WTC11 (cell line): Measurements from ENCODE around the gene SLC22A7. TPM values are rescaled to one million over a fixed set of nuclear protein-coding genes. Genes with fewer than 3 reads are reported as not detected.

ENCODE experiments used
- ATAC-seq: fragments of 200-7000 bp; cut with Tn5 transposase; 2 replicates; pipeline ENCODE4 v1.10.0; 2021; ENCODE audit warnings: mild to moderate bottlenecking, moderate library complexity
- CTCF ChIA-PET: fragments of 300-600 bp; sonication (Branson Sonifier 250); formaldehyde crosslinking; loops from one replicate; lab custom pipeline; 2021; ENCODE audit warnings: antibody characterized with exemption; lab: Charles Lee
- POLR2A ChIA-PET: fragments of 350-600 bp; sonication (Branson Sonifier 250); formaldehyde crosslinking; loops from one replicate; lab custom pipeline; 2021; ENCODE audit warnings: antibody characterized with exemption; lab: Charles Lee
- DNase-seq: peaks from one replicate; pipeline ENCODE4 v3.0.0; 2021; ENCODE audit warnings: low spot score
- H3K27ac Mint-ChIP-seq: 2 replicates; pipeline ENCODE4 v1.8.0; 2021; ENCODE audit warnings: mixed read lengths
- H3K27me3 Mint-ChIP-seq: 2 replicates; pipeline ENCODE4 v1.8.0; 2021; ENCODE audit warnings: low read depth, mild to moderate bottlenecking, moderate library complexity, mixed read lengths
- H3K36me3 Mint-ChIP-seq: 2 replicates; pipeline ENCODE4 v1.8.0; 2021; ENCODE audit warnings: mixed read lengths
- H3K4me1 Mint-ChIP-seq: 2 replicates; pipeline ENCODE4 v1.8.0; 2022; ENCODE audit warnings: mixed read lengths
- H3K4me3 Mint-ChIP-seq: 2 replicates; pipeline ENCODE4 v1.8.0; 2021; ENCODE audit warnings: mild to moderate bottlenecking, moderate library complexity, mixed read lengths
- H3K9me3 Mint-ChIP-seq: 2 replicates; pipeline ENCODE4 v1.8.0; 2021; ENCODE audit warnings: mixed read lengths
- ATF2 ChIP-seq: sonication (generic); formaldehyde crosslinking; IDR thresholded peaks from 2 replicates; pipeline ENCODE4 v1.8.1; 2022; ENCODE audit warnings: low read depth, missing genetic modification reagents, borderline replicate concordance
- HMGA2 ChIP-seq: fragments of 250-450 bp; sonication (Bioruptor Pico); IDR thresholded peaks from 2 replicates; pipeline ENCODE4 v1.4.0; 2021; ENCODE audit warnings: mild to moderate bottlenecking, moderate library complexity
- NFATC4 ChIP-seq: fragments of 250-450 bp; sonication (Bioruptor Pico); IDR thresholded peaks from 2 replicates; pipeline ENCODE4 v1.9.0; 2021; ENCODE audit warnings: mild to moderate bottlenecking
- RELA ChIP-seq: sonication (generic); formaldehyde crosslinking; IDR thresholded peaks from 2 replicates; pipeline ENCODE4 v1.8.1; 2022; ENCODE audit warnings: missing genetic modification reagents, mild to moderate bottlenecking, borderline replicate concordance
- SMAD3 ChIP-seq: sonication (generic); formaldehyde crosslinking; IDR thresholded peaks from 2 replicates; pipeline ENCODE4 v1.8.0; 2022; ENCODE audit warnings: missing genetic modification reagents, mild to moderate bottlenecking, borderline replicate concordance
- SOX15 ChIP-seq: fragments of 250-450 bp; sonication (Bioruptor Pico); IDR thresholded peaks from 2 replicates; pipeline ENCODE4 v1.9.0; 2021; ENCODE audit warnings: mild to moderate bottlenecking
- ZNF121 ChIP-seq: sonication (generic); formaldehyde crosslinking; IDR thresholded peaks from 2 replicates; pipeline ENCODE4 v1.8.0; 2023; ENCODE audit warnings: missing genetic modification reagents
- ZNF317 ChIP-seq: sonication (generic); formaldehyde crosslinking; IDR thresholded peaks from 2 replicates; pipeline ENCODE4 v1.8.1; 2023; ENCODE audit warnings: low read depth, mild to moderate bottlenecking, moderate library complexity, missing genetic modification reagents, borderline replicate concordance
- total RNA-seq: library from RNA; stranded (reverse); gene quantifications from 3 replicates; pipeline ENCODE4 v1.2.3, GENCODE V29; 2021
- TF ChIP-seq, protein P1 (sequence below): fragments of 250-450 bp; sonication (Bioruptor Pico); conservative IDR thresholded peaks from 2 replicates; pipeline ENCODE4 v1.9.0; 2021; ENCODE audit warnings: mild to moderate bottlenecking
- TF ChIP-seq, protein P2 (sequence below): sonication (generic); formaldehyde crosslinking; IDR thresholded peaks from 2 replicates; pipeline ENCODE4 v1.8.1; 2022; ENCODE audit warnings: low read depth, mild to moderate bottlenecking, moderate library complexity, missing genetic modification reagents, borderline replicate concordance
- TF ChIP-seq, protein P3 (sequence below): sonication (generic); formaldehyde crosslinking; IDR thresholded peaks from 2 replicates; pipeline ENCODE4 v1.8.0; 2022; ENCODE audit warnings: mild to moderate bottlenecking, missing genetic modification reagents
- TF ChIP-seq, protein P4 (sequence below): sonication (generic); formaldehyde crosslinking; IDR thresholded peaks from 2 replicates; pipeline ENCODE4 v1.8.0; 2023; ENCODE audit warnings: missing genetic modification reagents, mild to moderate bottlenecking, borderline replicate concordance
- TF ChIP-seq, protein P5 (sequence below): fragments of 250-450 bp; sonication (Bioruptor Pico); IDR thresholded peaks from 2 replicates; pipeline ENCODE4 v1.9.0; 2021; ENCODE audit warnings: moderate library complexity, mild to moderate bottlenecking, inconsistent platforms, borderline replicate concordance
- TF ChIP-seq, protein P6 (sequence below): sonication (generic); formaldehyde crosslinking; IDR thresholded peaks from 2 replicates; pipeline ENCODE4 v1.8.0; 2023; ENCODE audit warnings: mild to moderate bottlenecking, missing genetic modification reagents

The SLC22A7 gene
- total RNA-seq, 1 experiment from 2014 or later, result not detected

DNA sequence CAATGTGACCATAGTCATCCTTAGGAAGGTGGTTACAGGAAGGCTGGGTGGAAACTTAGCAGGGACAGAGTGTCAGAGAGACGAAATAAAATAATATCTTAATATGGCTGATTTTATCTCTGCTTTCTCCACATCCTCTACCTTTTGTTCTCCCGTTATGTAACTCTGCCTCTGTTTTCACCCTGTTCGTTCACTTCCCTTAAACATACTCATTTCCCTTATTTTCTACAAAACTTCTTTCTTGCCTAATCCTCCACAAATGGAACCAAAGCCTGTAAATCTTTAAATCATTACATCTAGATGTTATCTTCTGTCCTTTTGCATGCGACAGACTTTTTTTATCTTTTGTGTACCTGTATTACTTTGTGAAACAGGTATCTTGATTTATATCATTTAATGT is 33.8 kb downstream of the SLC22A7 start:
- Mint-ChIP-seq H3K4me1 (0 out of 2 replicates have a peak, but pooled peaks cover 4% of the 10 kb centered on the region), H3K4me3 (no peak overlapping the region), H3K9me3 (no peaks in the 10 kb centered on the region), H3K27me3 (no peaks in the 10 kb centered on the region; the same call in 1 of the 2 replicates), H3K27ac (no peak overlapping the region), H3K36me3 (no peaks in the 10 kb centered on the region)
- ChIA-PET CTCF (interaction anchor here (0.8 kb wide), 1 partner anchor 24 kb away, joined by 3 read pairs; the partner anchor contains the start of gene CRIP3), POLR2A (interaction anchor here (0.5 kb wide), 1 partner anchor 62 kb away, joined by 3 read pairs; no protein-coding TSS in a partner anchor)
- DNase-seq, result no peak
- TF ChIP-seq, protein P1, sequence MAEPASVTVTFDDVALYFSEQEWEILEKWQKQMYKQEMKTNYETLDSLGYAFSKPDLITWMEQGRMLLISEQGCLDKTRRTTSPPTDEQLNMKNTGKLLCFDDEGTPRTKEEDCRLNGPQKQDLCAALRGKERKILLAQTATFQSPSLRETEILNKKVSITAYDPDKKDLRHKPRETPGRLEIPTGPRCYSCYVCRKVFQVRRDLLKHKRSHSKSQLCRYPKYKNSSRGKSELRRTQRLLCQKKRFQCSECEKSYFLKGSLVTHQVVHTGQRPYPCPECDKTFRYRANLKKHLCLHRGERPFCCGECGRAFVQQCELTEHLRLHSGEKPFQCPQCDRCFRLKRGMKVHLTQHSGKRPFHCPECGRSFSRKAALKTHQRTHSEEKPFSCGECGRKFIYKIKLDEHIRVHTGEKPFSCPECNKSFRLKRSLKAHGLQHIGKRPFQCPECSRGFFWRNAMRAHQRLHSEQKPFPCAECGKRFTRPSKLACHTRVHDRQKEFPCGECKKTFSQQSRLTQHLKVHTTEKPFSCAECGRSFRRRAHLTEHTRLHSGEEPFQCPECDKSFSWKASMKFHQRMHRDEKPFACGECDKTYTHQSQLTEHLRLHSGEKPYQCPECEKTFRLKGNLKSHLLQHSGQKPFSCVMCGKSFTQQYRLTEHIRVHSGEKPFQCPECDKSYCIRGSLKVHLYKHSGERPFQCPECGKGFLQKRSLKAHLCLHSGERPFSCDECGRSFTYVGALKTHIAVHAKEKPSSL (CRISPR knock-in tag), result no peak
- TF ChIP-seq RELA (CRISPR knock-in tag), result no peak
- TF ChIP-seq, protein P2, sequence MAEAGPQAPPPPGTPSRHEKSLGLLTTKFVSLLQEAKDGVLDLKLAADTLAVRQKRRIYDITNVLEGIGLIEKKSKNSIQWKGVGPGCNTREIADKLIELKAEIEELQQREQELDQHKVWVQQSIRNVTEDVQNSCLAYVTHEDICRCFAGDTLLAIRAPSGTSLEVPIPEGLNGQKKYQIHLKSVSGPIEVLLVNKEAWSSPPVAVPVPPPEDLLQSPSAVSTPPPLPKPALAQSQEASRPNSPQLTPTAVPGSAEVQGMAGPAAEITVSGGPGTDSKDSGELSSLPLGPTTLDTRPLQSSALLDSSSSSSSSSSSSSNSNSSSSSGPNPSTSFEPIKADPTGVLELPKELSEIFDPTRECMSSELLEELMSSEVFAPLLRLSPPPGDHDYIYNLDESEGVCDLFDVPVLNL (CRISPR knock-in tag), result no peak
- TF ChIP-seq SOX15 (CRISPR knock-in tag), result no peak
- TF ChIP-seq SMAD3, result no peak
- TF ChIP-seq ZNF317 (CRISPR knock-in tag), result no peak
- TF ChIP-seq, protein P3, sequence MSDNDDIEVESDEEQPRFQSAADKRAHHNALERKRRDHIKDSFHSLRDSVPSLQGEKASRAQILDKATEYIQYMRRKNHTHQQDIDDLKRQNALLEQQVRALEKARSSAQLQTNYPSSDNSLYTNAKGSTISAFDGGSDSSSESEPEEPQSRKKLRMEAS (CRISPR knock-in tag), result no peak
- TF ChIP-seq, protein P4, sequence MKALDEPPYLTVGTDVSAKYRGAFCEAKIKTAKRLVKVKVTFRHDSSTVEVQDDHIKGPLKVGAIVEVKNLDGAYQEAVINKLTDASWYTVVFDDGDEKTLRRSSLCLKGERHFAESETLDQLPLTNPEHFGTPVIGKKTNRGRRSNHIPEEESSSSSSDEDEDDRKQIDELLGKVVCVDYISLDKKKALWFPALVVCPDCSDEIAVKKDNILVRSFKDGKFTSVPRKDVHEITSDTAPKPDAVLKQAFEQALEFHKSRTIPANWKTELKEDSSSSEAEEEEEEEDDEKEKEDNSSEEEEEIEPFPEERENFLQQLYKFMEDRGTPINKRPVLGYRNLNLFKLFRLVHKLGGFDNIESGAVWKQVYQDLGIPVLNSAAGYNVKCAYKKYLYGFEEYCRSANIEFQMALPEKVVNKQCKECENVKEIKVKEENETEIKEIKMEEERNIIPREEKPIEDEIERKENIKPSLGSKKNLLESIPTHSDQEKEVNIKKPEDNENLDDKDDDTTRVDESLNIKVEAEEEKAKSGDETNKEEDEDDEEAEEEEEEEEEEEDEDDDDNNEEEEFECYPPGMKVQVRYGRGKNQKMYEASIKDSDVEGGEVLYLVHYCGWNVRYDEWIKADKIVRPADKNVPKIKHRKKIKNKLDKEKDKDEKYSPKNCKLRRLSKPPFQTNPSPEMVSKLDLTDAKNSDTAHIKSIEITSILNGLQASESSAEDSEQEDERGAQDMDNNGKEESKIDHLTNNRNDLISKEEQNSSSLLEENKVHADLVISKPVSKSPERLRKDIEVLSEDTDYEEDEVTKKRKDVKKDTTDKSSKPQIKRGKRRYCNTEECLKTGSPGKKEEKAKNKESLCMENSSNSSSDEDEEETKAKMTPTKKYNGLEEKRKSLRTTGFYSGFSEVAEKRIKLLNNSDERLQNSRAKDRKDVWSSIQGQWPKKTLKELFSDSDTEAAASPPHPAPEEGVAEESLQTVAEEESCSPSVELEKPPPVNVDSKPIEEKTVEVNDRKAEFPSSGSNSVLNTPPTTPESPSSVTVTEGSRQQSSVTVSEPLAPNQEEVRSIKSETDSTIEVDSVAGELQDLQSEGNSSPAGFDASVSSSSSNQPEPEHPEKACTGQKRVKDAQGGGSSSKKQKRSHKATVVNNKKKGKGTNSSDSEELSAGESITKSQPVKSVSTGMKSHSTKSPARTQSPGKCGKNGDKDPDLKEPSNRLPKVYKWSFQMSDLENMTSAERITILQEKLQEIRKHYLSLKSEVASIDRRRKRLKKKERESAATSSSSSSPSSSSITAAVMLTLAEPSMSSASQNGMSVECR, result no peak
- TF ChIP-seq, protein P5, sequence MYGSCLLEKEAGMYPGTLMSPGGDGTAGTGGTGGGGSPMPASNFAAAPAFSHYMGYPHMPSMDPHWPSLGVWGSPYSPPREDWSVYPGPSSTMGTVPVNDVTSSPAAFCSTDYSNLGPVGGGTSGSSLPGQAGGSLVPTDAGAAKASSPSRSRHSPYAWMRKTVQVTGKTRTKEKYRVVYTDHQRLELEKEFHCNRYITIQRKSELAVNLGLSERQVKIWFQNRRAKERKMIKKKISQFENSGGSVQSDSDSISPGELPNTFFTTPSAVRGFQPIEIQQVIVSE, result no peak
- ATAC-seq, result no peak

DNA sequence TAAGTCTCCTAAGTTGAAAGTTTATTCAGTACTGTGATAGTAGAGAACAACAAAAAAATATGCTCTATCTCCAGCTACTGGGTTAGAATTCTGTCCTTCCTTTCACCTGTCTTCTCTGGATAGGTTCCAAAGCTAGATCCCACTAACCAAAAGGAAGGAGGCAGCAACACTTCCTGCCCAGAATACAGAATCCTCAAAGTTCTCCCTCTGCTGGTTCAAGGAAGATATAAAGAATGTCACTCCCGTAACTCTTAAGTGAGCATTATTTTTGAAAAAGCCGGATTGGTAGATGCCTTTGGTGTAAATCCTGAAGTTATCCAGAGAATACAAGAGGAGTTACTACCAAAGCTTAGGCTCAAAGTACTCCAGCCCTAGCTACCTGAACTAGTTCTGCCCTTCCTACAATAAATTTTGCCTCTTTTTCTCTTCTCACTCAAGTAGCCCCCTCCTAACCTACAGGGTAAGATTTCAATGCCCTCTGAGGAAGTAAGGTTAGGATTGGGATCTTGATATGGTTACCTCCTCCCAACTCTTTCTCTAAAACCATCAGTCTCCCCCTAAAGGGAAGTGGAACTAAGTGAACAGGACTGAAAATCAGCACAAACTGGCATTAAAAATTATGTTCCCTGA is 36.5 kb downstream of the SLC22A7 start:
- DNase-seq (no peak), ATAC-seq (peak; percentile 97)
- Mint-ChIP-seq H3K27me3 (no peaks in the 10 kb centered on the region; the same call in 1 of the 2 replicates), H3K9me3 (no peaks in the 10 kb centered on the region), H3K4me3 (no peak overlapping the region), H3K4me1 (0 out of 2 replicates have a peak, but pooled peaks cover 4% of the 10 kb centered on the region), H3K36me3 (peaks cover 4% of the 10 kb centered on the region), H3K27ac (peak overlapping the region; percentile 50; the same call in 1 of the 2 replicates)
- TF ChIP-seq ATF2, result no peak
- no peak for TF ChIP-seq NFATC4 (CRISPR knock-in tag)
- TF ChIP-seq HMGA2 (CRISPR knock-in tag), result no peak
- TF ChIP-seq, protein P6, sequence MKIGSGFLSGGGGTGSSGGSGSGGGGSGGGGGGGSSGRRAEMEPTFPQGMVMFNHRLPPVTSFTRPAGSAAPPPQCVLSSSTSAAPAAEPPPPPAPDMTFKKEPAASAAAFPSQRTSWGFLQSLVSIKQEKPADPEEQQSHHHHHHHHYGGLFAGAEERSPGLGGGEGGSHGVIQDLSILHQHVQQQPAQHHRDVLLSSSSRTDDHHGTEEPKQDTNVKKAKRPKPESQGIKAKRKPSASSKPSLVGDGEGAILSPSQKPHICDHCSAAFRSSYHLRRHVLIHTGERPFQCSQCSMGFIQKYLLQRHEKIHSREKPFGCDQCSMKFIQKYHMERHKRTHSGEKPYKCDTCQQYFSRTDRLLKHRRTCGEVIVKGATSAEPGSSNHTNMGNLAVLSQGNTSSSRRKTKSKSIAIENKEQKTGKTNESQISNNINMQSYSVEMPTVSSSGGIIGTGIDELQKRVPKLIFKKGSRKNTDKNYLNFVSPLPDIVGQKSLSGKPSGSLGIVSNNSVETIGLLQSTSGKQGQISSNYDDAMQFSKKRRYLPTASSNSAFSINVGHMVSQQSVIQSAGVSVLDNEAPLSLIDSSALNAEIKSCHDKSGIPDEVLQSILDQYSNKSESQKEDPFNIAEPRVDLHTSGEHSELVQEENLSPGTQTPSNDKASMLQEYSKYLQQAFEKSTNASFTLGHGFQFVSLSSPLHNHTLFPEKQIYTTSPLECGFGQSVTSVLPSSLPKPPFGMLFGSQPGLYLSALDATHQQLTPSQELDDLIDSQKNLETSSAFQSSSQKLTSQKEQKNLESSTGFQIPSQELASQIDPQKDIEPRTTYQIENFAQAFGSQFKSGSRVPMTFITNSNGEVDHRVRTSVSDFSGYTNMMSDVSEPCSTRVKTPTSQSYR, result no peak
- TF ChIP-seq ZNF121 (CRISPR knock-in tag), result no peak
- TF ChIP-seq, protein P5, result no peak
- ChIA-PET POLR2A (interaction anchor here (0.8 kb wide), 1 partner anchor 58 kb away, joined by 5 read pairs; no protein-coding TSS in a partner anchor), CTCF (interaction anchor here (0.6 to 3.4 kb wide), 28 partner anchors 8 to 172 kb away, joined by 3 to 46 read pairs (median 6); partner anchors contain the start of genes CRIP3, DNPH1 and ZNF318)
